ENCODE data around the gene BHLHE40. TPM values are rescaled to one million over a fixed set of nuclear protein-coding genes. Genes with fewer than 3 reads are reported as not detected.
A peak's percentile ranks its signal among the peaks of the same experiment; 100 is the strongest.

Gene BHLHE40
- polyA plus RNA-seq, 1 of the 3 experiments (the other 2 are of a cell fraction): 62.2 TPM

- H3K4me3 ChIP-seq (ENCODE audit: low read depth in 2 of 2, low read length in 1 of 2): peak overlapping the region; percentile 53 to 70
- peaks cover 18 to 21% of the 10 kb centered on the region in 2 experiments; a peak in 2 of 4 replicates for H3K4me1 ChIP-seq (ENCODE audit: control insufficient read depth in 1 of 2, insufficient read depth in 2 of 2, low read depth in 1 of 2, low read length in 1 of 2)
- H3K27me3 ChIP-seq (ENCODE audit: insufficient read depth): no peaks in the 10 kb centered on the region
- no peaks in the 10 kb centered on the region for H3K36me3 ChIP-seq (replicated peaks in 1 of 2; ENCODE audit: control insufficient read depth in 1 of 2, insufficient read depth in 2 of 2, low read length in 1 of 2)
- CTCF ChIA-PET: interaction anchor here (0.6 to 4.7 kb wide), 25 partner anchors 9 to 352 kb away, joined by 3 to 36 read pairs (median 4); partner anchors contain the start of gene BHLHE40
- no peaks in the 10 kb centered on the region for H3K9me2 ChIP-seq
- peak overlapping the region; percentile 33; the same call in 1 of the 2 replicates for H2AFZ ChIP-seq (ENCODE audit: low read depth)
- no peaks in the 10 kb centered on the region for H3K79me2 ChIP-seq (ENCODE audit: insufficient read depth)
- peak overlapping the region; percentile 97 for H3K9ac ChIP-seq
- POLR2A ChIA-PET: interaction anchor here (1.4 to 3.0 kb wide), 3 partner anchors 39 to 314 kb away, joined by 3 to 16 read pairs (median 6); partner anchors contain the start of gene BHLHE40
- peaks cover 35% of the 10 kb centered on the region for H3F3A ChIP-seq (replicated peaks; ENCODE audit: insufficient read depth)
- DNase-seq: no peak
- peak overlapping the region; percentile 98 for H3K4me2 ChIP-seq
- no peaks in the 10 kb centered on the region for H3K9me3 ChIP-seq
- H3K27ac ChIP-seq (ENCODE audit: low read depth in 2 of 2, low read length in 1 of 2): peak overlapping the region; percentile 92 to 95
- no peak for TF ChIP-seq EP300 (IDR thresholded peaks at IDR 0.05; ENCODE audit: borderline replicate concordance in 1 of 2, low read depth in 1 of 2, low read length in 1 of 2)
- TF ChIP-seq, protein P1, sequence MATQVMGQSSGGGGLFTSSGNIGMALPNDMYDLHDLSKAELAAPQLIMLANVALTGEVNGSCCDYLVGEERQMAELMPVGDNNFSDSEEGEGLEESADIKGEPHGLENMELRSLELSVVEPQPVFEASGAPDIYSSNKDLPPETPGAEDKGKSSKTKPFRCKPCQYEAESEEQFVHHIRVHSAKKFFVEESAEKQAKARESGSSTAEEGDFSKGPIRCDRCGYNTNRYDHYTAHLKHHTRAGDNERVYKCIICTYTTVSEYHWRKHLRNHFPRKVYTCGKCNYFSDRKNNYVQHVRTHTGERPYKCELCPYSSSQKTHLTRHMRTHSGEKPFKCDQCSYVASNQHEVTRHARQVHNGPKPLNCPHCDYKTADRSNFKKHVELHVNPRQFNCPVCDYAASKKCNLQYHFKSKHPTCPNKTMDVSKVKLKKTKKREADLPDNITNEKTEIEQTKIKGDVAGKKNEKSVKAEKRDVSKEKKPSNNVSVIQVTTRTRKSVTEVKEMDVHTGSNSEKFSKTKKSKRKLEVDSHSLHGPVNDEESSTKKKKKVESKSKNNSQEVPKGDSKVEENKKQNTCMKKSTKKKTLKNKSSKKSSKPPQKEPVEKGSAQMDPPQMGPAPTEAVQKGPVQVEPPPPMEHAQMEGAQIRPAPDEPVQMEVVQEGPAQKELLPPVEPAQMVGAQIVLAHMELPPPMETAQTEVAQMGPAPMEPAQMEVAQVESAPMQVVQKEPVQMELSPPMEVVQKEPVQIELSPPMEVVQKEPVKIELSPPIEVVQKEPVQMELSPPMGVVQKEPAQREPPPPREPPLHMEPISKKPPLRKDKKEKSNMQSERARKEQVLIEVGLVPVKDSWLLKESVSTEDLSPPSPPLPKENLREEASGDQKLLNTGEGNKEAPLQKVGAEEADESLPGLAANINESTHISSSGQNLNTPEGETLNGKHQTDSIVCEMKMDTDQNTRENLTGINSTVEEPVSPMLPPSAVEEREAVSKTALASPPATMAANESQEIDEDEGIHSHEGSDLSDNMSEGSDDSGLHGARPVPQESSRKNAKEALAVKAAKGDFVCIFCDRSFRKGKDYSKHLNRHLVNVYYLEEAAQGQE (IDR thresholded peaks at IDR 0.05; ENCODE audit: low read depth, low read length): no peak
- TF ChIP-seq RXRA (IDR thresholded peaks at IDR 0.05; ENCODE audit: borderline replicate concordance, low read depth): no peak
- TF ChIP-seq, protein P2, sequence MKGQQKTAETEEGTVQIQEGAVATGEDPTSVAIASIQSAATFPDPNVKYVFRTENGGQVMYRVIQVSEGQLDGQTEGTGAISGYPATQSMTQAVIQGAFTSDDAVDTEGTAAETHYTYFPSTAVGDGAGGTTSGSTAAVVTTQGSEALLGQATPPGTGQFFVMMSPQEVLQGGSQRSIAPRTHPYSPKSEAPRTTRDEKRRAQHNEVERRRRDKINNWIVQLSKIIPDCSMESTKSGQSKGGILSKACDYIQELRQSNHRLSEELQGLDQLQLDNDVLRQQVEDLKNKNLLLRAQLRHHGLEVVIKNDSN (IDR thresholded peaks at IDR 0.05; ENCODE audit: borderline replicate concordance, low read depth): no peak
- TF ChIP-seq YY1 (IDR thresholded peaks at IDR 0.05; ENCODE audit: low read depth): no peak
- TF ChIP-seq TCF12 (IDR thresholded peaks at IDR 0.05): no peak
- H4K20me1 ChIP-seq (ENCODE audit: insufficient read depth): no peaks in the 10 kb centered on the region
- WGBS (ENCODE audit: low lambda C conversion rate): 40% methylated on average over 5 of the region's 5 CpGs
These were observed 46.8 kb downstream of the BHLHE40 start for GRCh38 chr3:5026046-5026362.

- 96% methylated on average over 1 of the region's 1 CpG for whole genome bisulfite sequencing (ENCODE audit: low lambda C conversion rate)
- no peaks in the 10 kb centered on the region for H3K79me2 ChIP-seq (ENCODE audit: insufficient read depth)
- ChIA-PET CTCF (interaction anchor here (0.9 to 4.7 kb wide), 5 partner anchors 9 to 319 kb away, joined by 4 to 35 read pairs (median 7); partner anchors contain the start of genes ARL8B and BHLHE40), POLR2A (no interaction called here)
- no peaks in the 10 kb centered on the region for H3K27me3 ChIP-seq (ENCODE audit: insufficient read depth)
- peaks cover 5 to 16% of the 10 kb centered on the region in 2 experiments; a peak in 2 of 4 replicates for H3K4me1 ChIP-seq (ENCODE audit: control insufficient read depth in 1 of 2, insufficient read depth in 2 of 2, low read depth in 1 of 2, low read length in 1 of 2)
- TF ChIP-seq YY1 (IDR thresholded peaks at IDR 0.05; ENCODE audit: low read depth): no peak
- TF ChIP-seq FOSL2 (IDR thresholded peaks at IDR 0.05; ENCODE audit: borderline replicate concordance, low read depth): no peak
- no peak for TF ChIP-seq SIN3A (IDR thresholded peaks at IDR 0.05; ENCODE audit: borderline replicate concordance, low read depth, low read length)
- no peak for TF ChIP-seq RCOR1 (IDR thresholded peaks at IDR 0.05; ENCODE audit: low read length)
- TF ChIP-seq RAD21 (IDR thresholded peaks at IDR 0.05; ENCODE audit: low read length): no peak
- TF ChIP-seq GABPA (IDR thresholded peaks at IDR 0.05; ENCODE audit: low read depth): no peak
- no peak for TF ChIP-seq GATA2 (CRISPR knock-in tag; IDR thresholded peaks at IDR 0.05)
- no peak for TF ChIP-seq JUND (IDR thresholded peaks at IDR 0.05)
- TF ChIP-seq MEF2A (IDR thresholded peaks at IDR 0.05; ENCODE audit: borderline replicate concordance, low read depth): no peak
- TF ChIP-seq RXRA (IDR thresholded peaks at IDR 0.05; ENCODE audit: borderline replicate concordance, low read depth): no peak
- TF ChIP-seq NFIC (IDR thresholded peaks at IDR 0.05; ENCODE audit: borderline replicate concordance): no peak
- no peak for TF ChIP-seq FOXJ3 (CRISPR knock-in tag; IDR thresholded peaks at IDR 0.05)
- H4K20me1 ChIP-seq (ENCODE audit: insufficient read depth): no peaks in the 10 kb centered on the region
- H3K9me3 ChIP-seq: no peaks in the 10 kb centered on the region
- no peak overlapping the region for H3K4me2 ChIP-seq
- no peak for DNase-seq
- H3K9ac ChIP-seq: no peak overlapping the region
- H3K36me3 ChIP-seq (replicated peaks in 1 of 2; ENCODE audit: control insufficient read depth in 1 of 2, insufficient read depth in 2 of 2, low read length in 1 of 2): no peaks in the 10 kb centered on the region
- H2AFZ ChIP-seq (ENCODE audit: low read depth): no peak overlapping the region
- peaks cover under 1% of the 10 kb centered on the region for H3F3A ChIP-seq (replicated peaks; ENCODE audit: insufficient read depth)
- H3K9me2 ChIP-seq: no peaks in the 10 kb centered on the region
- no peak overlapping the region for H3K27ac ChIP-seq (ENCODE audit: low read depth in 2 of 2, low read length in 1 of 2)
- no peak overlapping the region for H3K4me3 ChIP-seq (ENCODE audit: low read depth in 2 of 2, low read length in 1 of 2)
These were observed 50.5 kb downstream of the BHLHE40 start for GRCh38 chr3:5029715-5030114.
